Measurements from ENCODE around the gene RPL29.

RPL29 gene

GRCh38 chr3:52025453-52025852, 29.8 kb upstream of the RPL29 start:
- no peak for TF ChIP-seq ZFX (IDR thresholded peaks at IDR 0.05; ENCODE audit: borderline replicate concordance)
- no peak for TF ChIP-seq CTCF (IDR thresholded peaks at IDR 0.05)
- H3K27ac ChIP-seq = no peak overlapping the region

- TF ChIP-seq CTCF (IDR thresholded peaks at IDR 0.05) (no peak), ZFX (IDR thresholded peaks at IDR 0.05; ENCODE audit: borderline replicate concordance) (no peak)
- H3K27ac ChIP-seq = no peak overlapping the region
Measured at GRCh38 chr3:52024765-52025452, 29.2 kb upstream of the RPL29 start.

GRCh38 chr3:52023860-52024764, 28.4 kb upstream of the RPL29 start:
- TF ChIP-seq ZFX (IDR thresholded peaks at IDR 0.05; ENCODE audit: borderline replicate concordance) (no peak), CTCF (IDR thresholded peaks at IDR 0.05) (no peak)
- no peak overlapping the region for H3K27ac ChIP-seq

- no peak overlapping the region for H3K27ac ChIP-seq
- TF ChIP-seq CTCF (IDR thresholded peaks at IDR 0.05) (no peak), ZFX (IDR thresholded peaks at IDR 0.05; ENCODE audit: borderline replicate concordance) (no peak)
Measured at GRCh38 chr3:52023101-52023770, 27.5 kb upstream of the RPL29 start.

GRCh38 chr3:52022323-52023100, 26.8 kb upstream of the RPL29 start:
- H3K27ac ChIP-seq = no peak overlapping the region
- no peak for TF ChIP-seq ZFX (IDR thresholded peaks at IDR 0.05; ENCODE audit: borderline replicate concordance)
- no peak for TF ChIP-seq CTCF (IDR thresholded peaks at IDR 0.05)

GRCh38 chr3:52021489-52022268, 26.0 kb upstream of the RPL29 start:
- H3K27ac ChIP-seq = no peak overlapping the region
- TF ChIP-seq CTCF (IDR thresholded peaks at IDR 0.05) (no peak), ZFX (IDR thresholded peaks at IDR 0.05; ENCODE audit: borderline replicate concordance) (no peak)

All from 22Rv1 (cell line).